Activated CD8-positive, alpha-beta memory T cell treated with anti-CD3 and anti-CD28 coated beads, Interleukin-2, amount 50 U/mL, for 48 hours (primary cell): ENCODE data around the gene HPN.
"Not testable (repeated sequence)": the region's sequence is repeated elsewhere in the genome, so short reads cannot be mapped to it uniquely, and the experiment has no call there.

ENCODE experiments used
- DNase-seq: peaks from one replicate; pipeline ENCODE4 v3.0.0-alpha.2; 2020

Gene HPN

DNA sequence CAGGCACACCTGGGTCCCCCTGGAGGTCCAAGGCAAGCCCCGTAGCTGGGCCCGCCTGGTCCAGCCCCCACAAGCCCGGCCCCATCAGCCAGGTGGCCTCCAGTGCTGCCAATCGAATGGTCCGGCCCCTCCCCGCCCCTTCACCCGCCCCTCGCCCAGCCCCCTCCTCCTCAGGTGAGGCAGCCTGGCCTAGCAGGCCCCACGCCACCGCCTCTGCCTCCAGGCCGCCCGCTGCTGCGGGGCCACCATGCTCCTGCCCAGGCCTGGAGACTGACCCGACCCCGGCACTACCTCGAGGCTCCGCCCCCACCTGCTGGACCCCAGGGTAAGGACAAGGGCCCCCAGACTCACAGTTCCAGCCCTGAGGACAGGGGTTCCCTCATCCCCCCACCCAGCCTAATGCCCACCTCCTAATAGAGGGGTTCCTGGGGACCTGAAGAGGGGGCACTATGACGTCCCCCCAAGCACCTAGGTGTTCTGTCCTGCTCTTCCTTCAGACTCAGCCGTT, at the start of gene HPN:
TSS of gene HPN (plus strand) at position 174 of the 508 bp plus-strand sequence. CDS start 786 bp downstream, outside the sequence.
- no peak for DNase-seq

DNA sequence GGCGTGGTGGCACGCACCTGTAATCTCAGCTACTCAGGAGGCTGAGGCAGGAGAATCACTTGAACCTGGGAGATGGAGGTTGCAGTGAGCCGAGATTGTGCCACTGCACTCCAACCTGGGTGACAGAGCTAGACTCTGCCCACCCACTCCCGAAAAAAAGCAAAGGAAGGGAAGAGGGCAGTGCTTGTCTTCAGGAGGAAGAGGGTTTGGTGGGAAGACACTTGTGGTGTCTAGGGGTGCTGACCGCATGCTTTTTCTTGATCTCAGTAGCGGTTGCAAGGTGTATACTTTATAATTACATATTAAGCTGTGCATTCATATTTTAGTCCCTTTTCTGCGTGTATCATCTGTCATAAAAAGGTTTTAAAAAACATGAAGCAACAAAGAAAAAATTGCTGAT, 48.9 kb upstream of the HPN start:
- DNase-seq: not testable (repeated sequence)

DNA sequence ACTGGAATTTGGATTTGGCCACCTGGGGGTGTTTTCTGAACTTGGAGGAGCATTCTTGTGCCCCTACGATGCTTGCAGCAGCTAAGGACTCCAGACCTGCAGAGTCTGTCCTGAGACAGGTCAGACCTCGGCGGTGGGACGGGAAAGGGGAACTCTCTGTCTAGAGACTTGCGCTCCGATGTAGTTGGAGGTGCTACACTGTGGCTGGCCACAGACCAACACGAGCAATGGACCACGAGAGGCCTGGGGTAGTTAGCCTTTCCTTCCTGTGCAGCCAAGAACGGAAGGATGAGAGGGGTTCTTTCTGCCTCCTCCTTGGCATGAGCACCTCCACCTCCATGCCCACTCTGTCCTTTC, 47.3 kb upstream of the HPN start:
- no peak for DNase-seq

DNA sequence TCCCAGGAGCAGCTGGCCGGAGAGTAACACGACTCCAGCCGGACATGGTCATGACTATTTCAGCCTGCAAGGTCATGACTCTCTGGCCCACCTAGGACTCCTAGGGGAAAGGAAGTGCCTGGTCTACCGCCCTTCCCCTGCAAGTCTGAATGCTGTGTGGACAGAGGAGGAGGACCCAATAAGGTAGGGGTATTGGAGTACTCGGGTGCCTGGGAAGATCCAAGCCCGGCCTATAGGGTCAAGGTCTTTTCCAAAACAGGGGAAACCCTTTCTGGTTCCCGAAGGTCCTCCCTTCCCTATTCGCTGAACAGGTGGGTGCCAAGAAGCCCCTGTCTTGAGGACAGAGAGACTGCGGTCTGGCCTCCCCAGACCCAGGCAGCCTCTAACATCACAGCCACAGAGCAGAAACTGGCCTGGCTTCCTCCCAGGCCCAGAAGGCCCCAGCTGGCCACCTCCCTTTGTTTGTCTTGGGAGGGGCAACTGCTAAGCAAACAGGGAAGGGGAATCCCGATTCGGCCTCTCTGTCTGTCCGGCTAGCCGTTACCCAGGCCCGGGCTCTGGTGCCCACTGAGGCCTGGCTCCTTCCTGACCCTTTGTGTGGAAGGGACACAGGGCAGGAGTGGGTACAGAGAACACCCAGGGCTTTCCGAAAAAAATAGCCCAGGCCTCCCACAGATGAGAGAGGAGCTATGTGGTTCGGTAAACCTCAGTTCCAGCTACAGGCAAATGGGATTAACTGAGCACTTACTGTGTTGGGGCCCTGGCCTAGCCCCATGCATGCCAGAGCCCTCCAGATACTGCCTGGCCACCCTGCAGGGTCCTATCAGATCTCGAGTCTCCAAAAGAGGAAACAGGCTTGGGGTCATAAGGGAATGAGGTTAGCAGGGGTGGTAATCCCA, 46.6 kb upstream of the HPN start:
- no peak for DNase-seq

DNA sequence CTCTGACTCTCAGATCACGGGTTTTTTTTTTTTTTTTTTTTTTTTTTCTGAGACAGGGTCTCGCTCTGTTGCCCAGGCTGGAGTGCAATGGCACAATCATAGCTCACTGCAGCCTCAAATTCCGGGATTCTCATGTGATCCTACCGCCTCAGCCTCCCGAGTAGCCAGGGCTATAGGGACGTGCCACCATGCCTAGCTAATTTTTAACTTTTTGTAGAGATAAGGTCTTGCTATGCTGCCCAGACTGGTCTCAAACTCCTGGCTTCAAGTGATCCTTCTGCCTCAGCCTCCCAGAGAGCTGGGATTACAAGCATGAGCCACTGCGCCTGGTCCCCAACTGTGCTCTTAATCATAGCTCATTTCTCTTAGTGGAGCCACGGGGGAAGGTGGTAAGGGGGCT, 46.0 kb upstream of the HPN start:
- DNase-seq: no peak

DNA sequence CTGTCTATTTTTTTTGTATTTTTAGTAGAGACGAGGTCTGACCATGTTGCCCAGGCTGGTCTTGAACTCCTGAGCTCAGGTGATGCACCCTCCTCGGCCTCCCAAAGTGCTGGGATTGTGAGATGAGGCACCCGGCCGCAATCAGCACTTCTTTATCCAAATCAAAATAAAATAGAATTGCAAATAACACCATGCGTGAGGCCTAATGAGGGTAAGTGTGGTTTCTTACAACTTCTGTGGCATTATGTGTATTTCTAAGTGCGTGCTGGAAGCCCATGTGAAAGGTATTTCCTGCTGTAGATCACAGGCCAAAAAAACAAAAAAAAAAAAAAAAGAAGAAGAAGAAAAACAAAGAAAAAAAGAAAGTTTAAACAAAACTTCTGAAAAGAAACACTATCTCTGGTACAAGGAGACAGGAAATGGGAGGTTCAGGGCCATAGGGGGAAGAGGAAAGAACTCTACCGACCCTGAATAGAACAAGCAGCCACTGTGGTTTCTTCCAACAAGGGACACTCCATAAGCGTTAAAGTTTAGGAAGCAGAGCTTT, 44.4 kb upstream of the HPN start:
- DNase-seq: no peak

DNA sequence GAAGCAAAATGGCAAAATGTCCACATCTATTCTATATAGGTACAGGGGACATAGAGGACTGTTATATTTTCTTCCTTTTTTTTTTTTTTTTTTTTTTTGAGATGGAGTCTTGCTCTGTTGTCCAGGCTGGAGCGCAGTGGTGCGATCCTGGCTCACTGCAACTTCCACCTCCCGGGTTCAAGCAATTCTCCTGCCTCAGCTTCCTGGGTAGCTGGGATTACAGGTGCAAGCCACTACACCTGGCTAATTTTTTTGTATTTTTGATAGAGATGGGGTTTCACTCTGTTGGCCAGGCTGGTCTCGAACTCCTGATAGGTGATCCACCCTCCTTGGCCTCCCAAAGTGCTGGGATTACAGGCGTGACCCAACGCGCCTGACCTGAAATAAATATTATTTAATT, 43.3 kb upstream of the HPN start:
- not testable (repeated sequence) for DNase-seq

DNA sequence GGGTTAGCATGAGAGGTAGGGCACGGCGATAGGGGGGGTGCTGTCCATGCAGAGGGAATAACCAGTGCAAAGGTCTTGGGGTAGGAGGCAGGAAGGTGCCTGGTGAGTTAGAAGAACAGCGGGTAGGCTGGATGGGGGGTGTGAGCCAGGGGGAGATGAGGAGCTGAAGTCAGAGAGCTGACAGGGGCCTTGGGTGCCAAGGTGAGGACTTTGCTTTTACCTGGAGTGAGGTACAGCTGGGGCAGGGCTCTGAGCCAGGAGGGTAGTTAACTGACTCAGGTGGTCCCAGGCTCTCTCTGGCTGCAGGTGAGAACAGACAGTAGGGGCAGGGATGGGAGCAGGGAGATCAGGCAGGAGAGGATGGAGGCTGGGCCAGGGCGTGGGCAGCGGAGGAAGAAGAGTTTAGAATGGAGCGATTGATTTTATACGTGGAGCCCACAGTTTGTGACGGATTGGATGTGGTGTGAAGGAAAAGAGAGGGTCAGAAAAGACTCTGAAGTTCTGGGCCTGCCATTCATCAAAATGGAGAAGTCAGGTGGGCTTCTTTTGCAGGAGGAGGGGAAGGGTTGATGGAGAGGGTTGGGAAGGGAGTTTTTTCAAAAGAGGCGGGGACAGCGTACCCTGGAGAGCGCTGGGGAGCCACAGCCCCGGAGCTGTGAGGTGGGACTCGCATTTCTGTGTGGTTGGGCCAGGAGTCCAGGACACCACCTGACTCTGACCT, 42.6 kb upstream of the HPN start:
- no peak for DNase-seq

DNA sequence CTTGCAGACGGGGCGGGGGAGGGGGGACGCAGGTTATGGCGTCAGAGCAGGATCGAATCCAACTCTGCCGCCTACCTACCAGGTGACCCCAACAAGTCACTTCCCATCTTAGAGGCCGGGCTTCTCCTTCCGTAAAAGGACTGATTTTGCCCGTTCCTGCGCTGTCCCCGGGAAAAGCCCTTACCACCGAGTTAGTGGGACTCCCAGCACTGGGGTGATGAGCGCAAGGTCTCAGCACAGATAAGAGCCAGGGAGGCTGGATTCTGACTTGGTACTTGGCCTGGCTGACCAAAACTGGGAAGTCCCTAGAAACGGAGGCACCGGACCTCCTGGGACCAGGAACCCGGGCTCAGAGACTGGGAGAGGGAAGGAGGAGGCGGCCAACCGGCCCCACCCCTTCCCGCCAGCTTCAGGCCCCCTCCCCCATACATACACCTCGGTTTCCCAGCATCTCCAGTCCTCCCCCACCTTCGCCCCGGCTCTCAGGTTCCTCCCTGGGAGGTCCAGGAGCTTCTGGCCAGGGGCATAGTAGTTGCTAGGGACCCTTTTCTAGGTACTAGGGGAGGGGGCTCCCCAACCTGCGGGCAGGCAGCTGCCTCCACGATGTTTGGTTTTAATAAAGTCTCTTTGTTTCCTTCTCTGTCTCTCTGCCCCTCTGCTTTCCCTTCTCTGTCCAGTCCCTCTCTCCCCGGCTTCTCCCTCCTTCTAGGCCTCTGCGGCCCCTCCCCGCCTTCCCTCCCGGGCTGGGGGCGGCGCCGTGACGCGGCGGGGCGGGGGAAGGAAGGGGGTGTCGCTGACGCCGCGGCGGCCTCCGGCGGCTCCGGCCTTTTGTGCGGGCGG, 41.8 kb upstream of the HPN start, which contains the start of gene GRAMD1A:
TSS of gene GRAMD1A (plus strand) at position 826 of the 840 bp plus-strand sequence. CDS start 156 bp downstream, outside the sequence.
- DNase-seq: peak; percentile 90

DNA sequence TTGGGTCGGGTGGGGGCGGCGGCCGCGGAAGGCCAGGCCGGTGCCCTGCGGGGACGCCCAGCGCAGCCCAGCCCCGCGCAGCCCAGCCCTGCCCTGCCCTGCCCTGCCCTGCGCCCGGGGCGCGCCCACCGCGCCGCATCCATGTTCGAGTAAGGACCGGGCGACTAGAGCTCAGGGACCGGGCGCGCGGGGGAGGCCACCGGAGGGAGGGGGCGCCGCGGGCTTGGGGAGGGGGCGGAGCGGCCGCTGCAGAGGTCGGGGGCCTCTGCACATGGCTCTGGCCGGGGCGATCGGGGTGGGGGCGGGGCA, 41.2 kb upstream of the HPN start:
- no peak for DNase-seq

DNA sequence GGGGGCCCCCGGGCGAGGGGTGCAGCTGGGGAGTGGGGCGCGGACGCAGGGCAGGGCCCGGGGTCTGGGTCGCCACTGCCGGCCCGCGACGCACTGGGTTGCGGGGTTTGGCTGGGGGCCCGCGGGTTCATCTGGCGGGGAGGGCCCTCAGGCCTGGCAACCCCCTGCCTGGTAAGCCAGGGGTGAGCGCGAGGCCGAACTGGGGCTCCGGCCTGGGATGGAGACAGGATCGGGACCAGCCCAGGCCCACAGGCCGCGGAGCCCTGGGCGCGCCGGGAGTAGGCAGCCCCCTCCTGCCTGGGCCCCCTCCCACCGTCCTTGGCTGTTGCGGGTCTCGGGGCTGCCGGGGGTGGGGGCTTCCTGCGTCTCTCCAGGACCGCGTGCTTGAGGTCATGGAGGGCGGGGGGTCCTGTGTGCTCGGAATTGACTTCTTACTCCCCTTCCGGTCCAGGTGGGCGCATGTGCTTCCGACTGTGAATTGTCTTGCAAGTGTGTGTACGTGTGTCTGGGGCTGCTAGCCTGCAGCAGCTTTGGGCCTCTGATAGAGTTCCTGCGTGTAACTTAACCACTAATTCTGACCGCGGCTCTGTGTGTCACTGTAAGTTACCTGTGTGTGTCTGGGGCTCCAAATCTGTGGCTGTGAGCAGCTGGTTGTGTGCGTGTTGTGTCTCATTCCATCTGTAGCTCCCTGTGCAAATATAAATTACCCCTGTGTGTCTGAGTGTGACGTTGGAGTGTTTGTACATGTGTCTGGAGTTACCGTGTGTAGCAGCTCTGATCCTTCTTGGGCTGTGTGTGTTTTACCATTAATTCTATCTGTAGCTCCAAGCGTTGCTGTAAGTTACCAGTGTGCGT, 40.6 kb upstream of the HPN start:
- peak; percentile 79 for DNase-seq

DNA sequence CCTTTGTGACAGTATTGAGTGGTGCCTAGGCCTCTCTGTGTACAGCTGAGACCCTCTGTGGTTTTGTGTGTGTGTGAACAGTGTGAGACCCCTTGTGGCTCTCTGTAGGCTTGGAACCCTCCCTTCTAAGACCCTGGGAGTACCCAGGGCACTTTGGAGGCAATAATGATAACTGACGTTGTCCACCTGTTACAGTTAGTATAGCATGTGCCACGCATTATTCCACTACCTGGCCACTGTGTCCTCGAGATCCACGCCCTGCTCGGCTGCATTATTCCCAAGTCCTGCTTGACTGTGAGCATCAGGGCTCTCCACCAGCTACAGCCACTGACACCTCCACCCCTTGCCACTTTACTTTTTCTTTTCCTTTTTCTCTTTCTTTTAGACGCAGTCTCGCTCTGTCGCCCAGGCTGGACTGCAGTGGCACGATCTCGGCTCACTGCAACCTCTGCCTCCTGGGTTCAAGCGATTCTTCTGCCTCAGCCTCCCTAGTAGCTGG, 39.4 kb upstream of the HPN start:
- DNase-seq: no peak

DNA sequence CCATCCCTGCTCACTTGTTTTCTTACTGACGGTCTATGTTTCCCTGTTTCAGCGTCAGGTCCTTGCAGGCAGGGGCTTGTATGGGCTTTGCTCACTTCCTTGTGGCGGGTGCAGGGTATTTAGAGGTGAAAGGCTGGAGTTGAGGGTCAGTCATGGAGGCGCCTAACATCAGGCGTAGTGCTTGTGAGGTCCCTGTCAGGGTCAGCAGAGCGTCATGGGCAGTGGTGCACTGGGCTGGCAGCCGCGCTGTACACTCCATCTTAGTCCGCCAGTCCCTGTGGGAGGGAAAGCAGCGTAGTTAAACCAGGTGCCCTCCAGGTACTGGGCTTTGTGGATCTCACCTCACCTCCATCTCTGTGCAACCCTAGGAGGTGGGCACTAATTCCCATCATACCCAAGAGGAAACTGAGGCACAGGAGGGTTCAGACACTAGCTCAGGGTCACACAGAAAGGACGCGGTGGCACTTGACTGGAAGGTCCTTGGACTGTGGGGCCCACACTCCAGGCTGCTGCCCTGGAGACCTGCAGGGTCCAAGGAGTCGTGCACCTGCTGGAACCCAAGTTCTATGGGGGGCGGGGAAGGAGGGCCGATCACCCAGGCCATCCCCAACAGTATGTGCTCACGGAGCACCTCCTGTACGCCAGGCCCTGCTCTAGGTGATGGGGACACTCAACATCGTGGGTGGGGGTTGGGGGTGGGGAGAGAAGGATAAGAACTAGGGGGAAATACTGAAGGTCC, 36.8 kb upstream of the HPN start:
- DNase-seq: no peak

DNA sequence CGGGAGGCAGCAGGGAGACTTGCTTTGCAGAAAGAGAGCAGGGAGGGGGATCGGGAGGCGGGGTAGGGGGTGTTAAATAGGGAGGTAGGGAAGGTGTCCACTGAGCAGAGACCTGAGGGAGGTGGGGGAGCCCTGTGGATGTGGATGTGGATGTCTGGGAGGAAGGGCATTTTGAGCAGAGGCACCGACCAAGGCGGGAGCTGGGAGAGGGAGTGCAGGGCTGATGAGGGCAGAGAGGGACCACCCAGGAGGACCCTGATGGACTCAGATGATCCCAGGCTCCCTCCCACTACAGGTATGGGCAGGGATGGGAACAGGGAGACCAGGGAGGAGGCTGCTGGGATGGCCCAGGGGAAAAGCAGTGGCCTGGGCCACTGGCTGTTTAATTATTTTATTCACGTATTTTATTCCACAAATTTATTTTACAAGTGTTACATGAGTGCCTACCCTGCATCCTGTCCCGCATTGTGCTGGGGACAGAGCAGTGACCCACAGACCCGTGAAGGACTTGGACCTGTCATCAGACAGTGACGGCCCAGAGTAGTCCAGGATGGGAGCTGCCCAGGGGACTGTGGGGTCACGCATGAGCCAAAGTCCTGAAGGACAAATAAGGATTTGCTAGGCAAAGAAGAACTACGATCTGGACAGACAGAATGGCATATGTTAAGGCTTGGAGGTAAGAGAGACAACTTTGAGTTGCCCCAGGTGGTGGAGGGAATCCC, 36.1 kb upstream of the HPN start:
- no peak for DNase-seq

DNA sequence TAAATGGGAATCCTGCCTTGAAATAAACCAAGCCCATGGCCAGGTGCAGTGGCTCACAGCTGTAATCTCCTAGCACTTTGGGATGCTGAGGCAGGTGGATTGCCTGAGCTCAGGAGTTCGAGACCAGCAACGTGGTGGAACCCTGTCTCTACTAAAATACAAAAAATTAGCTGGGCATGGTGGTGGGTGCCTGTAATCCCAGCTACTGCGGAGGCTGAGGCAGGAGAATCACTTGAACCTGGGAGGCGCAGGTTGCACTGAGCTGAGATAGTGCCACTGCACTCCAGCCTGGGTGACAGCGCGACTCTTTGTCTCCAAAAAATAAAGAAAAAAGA, 35.5 kb upstream of the HPN start:
- not testable (repeated sequence) for DNase-seq

DNA sequence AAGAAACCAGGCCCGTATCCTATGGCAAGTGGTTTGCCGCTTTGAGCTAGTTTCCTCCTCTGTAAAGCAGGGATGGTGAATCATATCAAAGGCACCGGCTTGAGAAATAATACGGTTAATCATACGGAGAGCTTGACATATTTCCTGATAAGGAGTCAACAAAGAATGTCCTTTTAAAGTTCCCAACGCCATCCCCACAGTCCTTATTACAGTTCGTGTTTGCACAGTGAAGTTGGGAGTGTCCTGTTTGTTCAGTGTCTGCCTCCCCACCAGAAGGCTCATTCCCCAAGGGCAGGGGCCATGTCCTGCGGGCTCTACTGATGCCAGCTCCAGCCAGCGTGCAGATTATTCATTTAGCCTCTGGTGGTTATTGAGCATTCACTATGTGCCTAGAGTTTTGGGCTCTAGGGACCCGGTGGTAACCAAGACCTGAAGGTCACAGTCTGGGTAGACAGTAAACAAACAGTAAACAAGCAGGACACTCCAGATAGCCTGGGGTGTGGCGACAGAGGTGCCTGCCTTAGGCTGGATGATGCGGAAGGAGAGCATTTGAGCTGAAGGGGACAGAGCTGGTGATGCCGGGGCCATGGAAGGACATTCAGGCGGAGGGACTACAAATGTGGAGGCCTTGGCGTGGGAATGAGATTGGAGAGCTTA, 35.1 kb upstream of the HPN start:
- DNase-seq: no peak

DNA sequence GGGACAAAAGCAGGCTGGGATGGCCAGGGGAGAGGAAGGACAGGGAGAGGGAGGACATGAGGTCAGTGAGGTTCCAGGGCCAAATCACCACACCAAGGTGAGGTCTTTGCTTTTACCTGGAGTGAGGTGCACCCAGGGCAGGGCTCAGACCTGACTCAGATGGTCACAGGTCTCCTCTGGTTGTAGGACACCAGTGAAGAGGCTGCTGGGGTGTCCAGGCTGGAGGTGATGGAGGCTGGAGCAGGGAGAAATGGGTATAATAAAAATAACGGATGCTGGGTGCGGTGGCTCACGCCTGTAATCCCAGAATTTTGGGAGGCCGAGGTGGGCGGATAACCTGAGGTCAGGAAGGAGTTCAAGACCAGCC, 34.5 kb upstream of the HPN start:
- DNase-seq: no peak

DNA sequence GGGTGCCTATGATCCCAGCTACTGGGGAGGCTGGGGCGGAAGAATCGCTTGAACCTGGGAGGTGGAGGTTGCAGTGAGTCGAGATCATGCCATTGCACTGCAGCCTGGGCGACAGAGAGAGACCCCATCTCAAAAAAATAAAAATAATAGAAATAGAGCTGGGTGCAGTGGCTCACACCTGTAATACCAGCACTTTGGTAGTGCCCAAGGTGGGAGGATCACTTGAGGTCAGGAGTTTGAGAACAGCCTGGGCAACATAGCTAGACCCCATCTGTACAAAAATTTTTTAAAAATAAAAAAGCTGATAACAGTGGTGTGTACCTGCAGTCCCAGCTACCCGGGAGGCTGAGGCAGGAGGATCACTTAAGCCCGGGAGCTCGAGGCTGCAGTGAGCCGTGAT, 34.1 kb upstream of the HPN start:
- DNase-seq: not testable (repeated sequence)

DNA sequence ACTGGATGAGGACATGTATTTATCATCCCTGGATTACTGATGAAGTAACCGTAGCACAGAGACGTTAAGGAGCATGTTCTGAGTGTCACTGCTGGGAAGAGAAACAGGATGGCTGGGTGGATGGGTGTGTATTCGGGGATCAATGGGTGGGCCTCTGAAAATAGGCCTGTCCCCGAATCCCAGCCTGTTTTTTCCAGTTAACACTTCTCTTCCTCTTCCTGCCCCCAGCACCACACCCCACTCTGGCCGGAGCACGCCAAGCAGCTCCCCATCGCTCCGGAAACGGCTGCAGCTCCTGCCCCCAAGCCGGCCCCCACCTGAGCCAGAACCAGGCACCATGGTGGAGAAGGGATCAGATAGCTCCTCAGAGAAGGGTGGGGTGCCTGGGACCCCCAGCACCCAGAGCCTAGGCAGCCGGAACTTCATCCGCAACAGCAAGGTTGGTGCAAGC, 32.6 kb upstream of the HPN start:
- DNase-seq: no peak
